GM19035 (cell line): ENCODE measurements around the gene SCFD1.

Source experiments
- ATAC-seq: cut with Tn5 transposase; IDR thresholded peaks from one replicate; pipeline ENCODE4 v1.9.1; 2021; ENCODE audit not compliant: unreplicated experiment

SCFD1 gene

GRCh38 chr14:30751646-30752416 lies 129.7 kb downstream of the SCFD1 start:
- no peak for ATAC-seq

- no peak for ATAC-seq
Observed at GRCh38 chr14:30753452-30753851, 131.3 kb downstream of the SCFD1 start.

GRCh38 chr14:30754778-30755177 lies 132.7 kb downstream of the SCFD1 start:
- no peak for ATAC-seq

- no peak for ATAC-seq
Observed at GRCh38 chr14:30756594-30756993, 134.5 kb downstream of the SCFD1 start.

- ATAC-seq, result no peak
Observed at GRCh38 chr14:30757082-30757481, 135.0 kb downstream of the SCFD1 start.

GRCh38 chr14:30759172-30760125 lies 137.3 kb downstream of the SCFD1 start:
- no peak for ATAC-seq

GRCh38 chr14:30763891-30764290 lies 141.8 kb downstream of the SCFD1 start:
- ATAC-seq, result no peak

GRCh38 chr14:30767624-30768023 lies 145.5 kb downstream of the SCFD1 start:
- no peak for ATAC-seq

- no peak for ATAC-seq
Observed at GRCh38 chr14:30768791-30769190, 146.7 kb downstream of the SCFD1 start.

- ATAC-seq, result no peak
Observed at GRCh38 chr14:30770376-30770775, 148.3 kb downstream of the SCFD1 start.

- ATAC-seq, result no peak
Observed at GRCh38 chr14:30771595-30771994, 149.5 kb downstream of the SCFD1 start.

- ATAC-seq, result no peak
Observed at GRCh38 chr14:30779210-30779609, 157.1 kb downstream of the SCFD1 start.
